Spinal cord (tissue), 10 donors: ENCODE measurements around the gene UNC50. TPM values are rescaled to one million over a fixed set of nuclear protein-coding genes. Genes with fewer than 3 reads are reported as not detected.
A peak's percentile ranks its signal among the peaks of the same experiment; 100 is the strongest.

ENCODE experiments used
- DNase-seq, 6 donors: peaks; one replicate each; pipeline versions ENCODE4 v3.0.0 to v3.0.0-alpha.2; 2013 to 2015; ENCODE audit warnings: low spot score in 6 of 6, low read depth in 4 of 6
- H3K27ac ChIP-seq: one replicate; pipeline ENCODE4 v1.5.1; 2013; ENCODE audit warnings: low read depth, low read length, control low read depth
- H3K27me3 ChIP-seq: one replicate; pipeline ENCODE4 v1.6.1; 2013; ENCODE audit warnings: low read length; ENCODE audit not compliant: control insufficient read depth, insufficient read depth
- H3K36me3 ChIP-seq: one replicate; pipeline ENCODE4 v1.6.1; 2013; ENCODE audit warnings: low read length; ENCODE audit not compliant: control insufficient read depth, insufficient read depth
- H3K4me1 ChIP-seq: one replicate; pipeline ENCODE4 v1.6.1; 2013; ENCODE audit warnings: low read length; ENCODE audit not compliant: control insufficient read depth, insufficient read depth
- H3K4me3 ChIP-seq: one replicate; pipeline ENCODE4 v1.5.1; 2013; ENCODE audit warnings: low read depth, low read length, control low read depth
- H3K9me3 ChIP-seq: one replicate; pipeline ENCODE4 v1.6.1; 2013; ENCODE audit warnings: low read length; ENCODE audit not compliant: control insufficient read depth, insufficient read depth
- WGBS: methylation state at CpG from one replicate; pipeline ENCODE4 v1.1.5; 2013; ENCODE audit warnings: missing lambda C conversion rate; ENCODE audit not compliant: insufficient coverage; 5-methylcytosine and 5-hydroxymethylcytosine counted together
- polyA plus RNA-seq, 2 donors: library from polyadenylated mRNA; unstranded; fragments of 120-200 nt; gene quantifications; one replicate each; pipeline ENCODE4 v1.2.1, GENCODE V29; 2013; ENCODE audit not compliant: insufficient read length in 2 of 2
- total RNA-seq, 2 donors: library from RNA; depleted of rRNA in 1 of 2; stranded (reverse); fragments of 120-200 nt in 1 of 2; fragments of >200 nt in 1 of 2; gene quantifications; one replicate each; pipeline versions ENCODE4 v1.2.3 to v1.2.4, GENCODE V29; 2013 to 2014
- donor health status: healthy.

The UNC50 gene
- total and polyA plus RNA-seq, 4 donors: 60.7 to 66.7 (median 65.4) TPM

- no peak for DNase-seq
- H3K27ac ChIP-seq: no peak overlapping the region
- H3K4me3 ChIP-seq: no peak overlapping the region
- 71% methylated on average over 1 of the region's 2 CpGs for WGBS
- H3K27me3 ChIP-seq: no peaks in the 10 kb centered on the region
- peaks cover 15% of the 10 kb centered on the region for H3K36me3 ChIP-seq
- H3K4me1 ChIP-seq: peaks cover 15% of the 10 kb centered on the region
- H3K9me3 ChIP-seq: no peaks in the 10 kb centered on the region
Measured at GRCh38 chr2:98604547-98604946, 3.8 kb upstream of the UNC50 start.

DNA sequence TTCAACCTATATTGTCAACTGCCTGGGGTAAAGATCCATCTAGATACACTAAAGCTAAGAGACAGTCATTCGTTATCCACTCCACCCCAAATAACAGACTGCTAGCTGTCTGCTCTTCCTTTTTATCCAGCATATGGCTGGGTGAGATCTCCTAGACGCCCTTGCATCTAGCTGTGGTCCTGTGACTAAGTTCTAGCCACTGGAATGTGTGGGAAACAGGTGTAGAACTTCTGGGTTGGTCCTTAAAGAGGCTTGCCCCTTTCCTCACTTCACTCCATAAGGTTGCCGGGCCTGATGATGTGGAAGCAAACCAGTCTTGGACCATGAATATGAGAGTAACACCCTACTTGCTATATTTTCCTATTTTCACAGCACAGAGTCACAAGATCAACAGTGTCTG lies 3.3 kb upstream of the UNC50 start:
- Histone ChIP-seq H3K4me1 (peaks cover 18% of the 10 kb centered on the region), H3K36me3 (peaks cover 10% of the 10 kb centered on the region), H3K27ac (no peak overlapping the region), H3K9me3 (no peaks in the 10 kb centered on the region), H3K4me3 (no peak overlapping the region), H3K27me3 (no peaks in the 10 kb centered on the region)
- no CpG with 5 or more reads among the region's 3 CpGs for WGBS
- no peak for DNase-seq

GRCh38 chr2:98606431-98606830 lies 2.0 kb upstream of the UNC50 start:
- Histone ChIP-seq H3K36me3 (peaks cover 12% of the 10 kb centered on the region), H3K4me1 (peaks cover 23% of the 10 kb centered on the region), H3K27ac (no peak overlapping the region), H3K4me3 (no peak overlapping the region), H3K9me3 (no peaks in the 10 kb centered on the region), H3K27me3 (no peaks in the 10 kb centered on the region)
- WGBS: 84% methylated on average over 7 of the region's 7 CpGs
- DNase-seq: no peak

GRCh38 chr2:98607104-98607503 lies 1.3 kb upstream of the UNC50 start:
- 100% methylated on average over 1 of the region's 6 CpGs for WGBS
- Histone ChIP-seq H3K27me3 (no peaks in the 10 kb centered on the region), H3K4me1 (peaks cover 23% of the 10 kb centered on the region), H3K36me3 (peaks cover 10% of the 10 kb centered on the region), H3K9me3 (no peaks in the 10 kb centered on the region), H3K27ac (no peak overlapping the region), H3K4me3 (peak overlapping the region; percentile 86)
- DNase-seq: no peak

DNA sequence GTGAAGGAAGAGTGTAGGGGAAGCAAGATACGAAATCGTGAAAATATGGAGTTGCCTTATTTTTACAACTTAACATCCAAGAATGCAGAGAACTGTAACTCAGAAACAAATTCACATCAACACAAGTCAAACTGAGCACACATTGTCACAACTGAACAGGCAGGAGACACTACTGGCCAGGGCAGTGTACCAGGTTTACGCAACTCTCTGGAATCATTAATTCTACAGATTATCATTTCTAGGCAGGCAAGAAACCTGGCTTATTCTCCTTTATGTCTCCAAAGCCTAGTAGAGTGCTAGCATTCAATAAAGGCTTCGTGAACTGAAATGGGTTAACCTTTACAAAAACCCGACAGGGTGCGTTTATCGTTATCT lies 661 bp upstream of the UNC50 start:
- no peak for DNase-seq
- H3K27ac ChIP-seq: peak overlapping the region; percentile 77
- no peaks in the 10 kb centered on the region for H3K27me3 ChIP-seq
- WGBS: 4% methylated on average over 5 of the region's 7 CpGs
- H3K4me3 ChIP-seq: peak overlapping the region; percentile 86
- H3K9me3 ChIP-seq: no peaks in the 10 kb centered on the region
- H3K36me3 ChIP-seq: peaks cover 12% of the 10 kb centered on the region
- peaks cover 23% of the 10 kb centered on the region for H3K4me1 ChIP-seq

DNA sequence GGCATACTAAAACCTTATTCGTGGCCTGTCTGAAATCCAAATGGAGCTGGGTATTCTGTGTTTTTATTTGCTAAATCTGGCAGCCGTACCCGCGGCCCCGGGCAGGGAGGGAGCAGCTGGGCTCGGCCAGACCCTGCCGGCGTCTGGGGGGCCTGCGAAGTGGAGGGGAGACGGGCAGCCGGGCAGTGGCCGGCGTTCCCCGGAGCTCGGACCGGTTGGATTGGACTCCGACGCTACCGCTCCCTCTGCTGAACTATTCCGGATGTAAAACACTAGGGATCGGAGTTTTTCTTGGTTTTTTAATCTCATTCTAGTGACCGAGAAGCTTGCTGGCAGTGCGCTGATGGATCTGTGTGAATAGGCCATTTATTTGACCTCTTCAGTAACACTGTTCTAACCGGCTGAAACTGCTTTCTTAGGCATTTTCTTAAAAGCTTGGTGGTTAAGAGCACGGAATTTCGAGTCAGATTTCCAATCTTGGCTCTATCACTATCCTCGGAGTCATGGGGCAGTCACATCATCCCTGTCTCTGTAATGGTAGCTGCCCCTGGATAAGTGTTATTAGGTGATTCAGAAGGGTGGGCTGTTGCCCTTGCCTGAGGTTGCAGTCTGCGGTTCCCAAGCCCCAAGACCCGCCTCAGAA lies 694 bp downstream of the UNC50 start:
- no peaks in the 10 kb centered on the region for H3K9me3 ChIP-seq
- WGBS: 2% methylated on average over 27 of the region's 29 CpGs
- peak in 1 of 6 donors; percentile 22 for DNase-seq
- peak overlapping the region; percentile 94 for H3K27ac ChIP-seq
- peaks cover 23% of the 10 kb centered on the region for H3K4me1 ChIP-seq
- H3K27me3 ChIP-seq: no peaks in the 10 kb centered on the region
- H3K4me3 ChIP-seq: peak overlapping the region; percentile 86
- H3K36me3 ChIP-seq: peaks cover 9% of the 10 kb centered on the region

DNA sequence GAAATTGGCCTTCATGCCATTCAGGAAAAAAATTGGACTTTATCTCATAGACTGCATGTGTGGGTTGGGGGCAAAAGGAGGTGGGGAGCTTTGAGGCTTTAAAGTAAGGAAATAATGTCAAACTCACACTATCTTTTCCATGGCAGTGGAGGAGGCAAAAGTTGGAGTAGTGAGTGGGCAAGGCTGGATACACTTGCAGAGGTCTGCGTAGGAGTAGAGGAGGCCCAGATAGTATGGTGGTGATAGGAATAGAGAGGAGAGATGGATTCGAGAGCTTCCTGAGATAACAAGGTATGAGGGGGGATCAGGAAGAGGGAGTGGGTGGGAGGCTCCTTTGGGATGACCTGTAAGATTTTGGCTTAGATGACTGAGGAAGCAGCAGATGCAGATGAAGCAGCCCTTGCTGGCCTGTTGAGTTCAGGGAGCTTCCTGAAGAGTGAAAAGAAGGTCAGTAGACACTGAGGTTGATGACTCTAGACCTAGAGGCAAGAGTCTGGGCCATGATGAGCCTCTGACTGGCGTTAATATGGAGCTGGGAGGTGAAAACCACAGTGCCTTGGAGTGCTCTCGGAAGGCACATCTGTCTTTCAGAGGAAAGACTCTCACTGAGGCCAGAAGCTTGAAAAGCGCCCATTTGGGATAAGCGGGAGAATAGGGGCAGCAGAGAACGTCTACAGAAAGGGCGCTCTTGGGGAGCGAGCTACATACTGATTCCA lies 5.8 kb downstream of the UNC50 start:
- Histone ChIP-seq H3K27me3 (no peaks in the 10 kb centered on the region), H3K27ac (no peak overlapping the region), H3K9me3 (no peaks in the 10 kb centered on the region), H3K36me3 (peaks cover 21% of the 10 kb centered on the region), H3K4me1 (peaks cover 11% of the 10 kb centered on the region), H3K4me3 (no peak overlapping the region)
- DNase-seq: no peak
- 95% methylated on average over 8 of the region's 9 CpGs for WGBS

DNA sequence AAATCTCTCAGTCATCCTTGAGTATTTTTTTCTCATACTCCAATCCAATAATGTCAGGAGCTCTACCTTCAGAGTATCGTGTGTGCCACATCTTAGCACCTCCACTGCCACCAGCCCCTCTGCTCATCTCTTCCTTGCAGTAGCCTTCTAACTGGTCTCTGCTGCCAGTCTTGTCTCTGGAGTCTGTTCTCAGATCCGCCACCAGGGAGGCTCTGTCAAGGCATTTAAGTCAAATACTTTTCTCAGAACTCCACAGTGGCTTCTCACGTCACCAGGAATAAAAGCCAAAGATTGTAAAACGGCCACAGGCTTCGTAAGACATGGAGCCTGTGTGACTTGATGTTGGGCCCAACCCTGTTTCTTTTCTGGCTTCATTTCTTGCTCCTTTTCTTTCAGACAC lies 7.1 kb downstream of the UNC50 start:
- Histone ChIP-seq H3K36me3 (peaks cover 19% of the 10 kb centered on the region), H3K27ac (no peak overlapping the region), H3K9me3 (no peaks in the 10 kb centered on the region), H3K4me1 (peaks cover under 1% of the 10 kb centered on the region), H3K27me3 (no peaks in the 10 kb centered on the region), H3K4me3 (no peak overlapping the region)
- WGBS: 71% methylated on average over 5 of the region's 5 CpGs
- DNase-seq: no peak

GRCh38 chr2:98617149-98617548 lies 8.8 kb downstream of the UNC50 start:
- no peak for DNase-seq
- Histone ChIP-seq H3K27ac (no peak overlapping the region), H3K4me1 (no peaks in the 10 kb centered on the region), H3K27me3 (no peaks in the 10 kb centered on the region), H3K9me3 (no peaks in the 10 kb centered on the region), H3K4me3 (no peak overlapping the region), H3K36me3 (peaks cover 18% of the 10 kb centered on the region)
- no CpG with 5 or more reads among the region's 5 CpGs for WGBS

DNA sequence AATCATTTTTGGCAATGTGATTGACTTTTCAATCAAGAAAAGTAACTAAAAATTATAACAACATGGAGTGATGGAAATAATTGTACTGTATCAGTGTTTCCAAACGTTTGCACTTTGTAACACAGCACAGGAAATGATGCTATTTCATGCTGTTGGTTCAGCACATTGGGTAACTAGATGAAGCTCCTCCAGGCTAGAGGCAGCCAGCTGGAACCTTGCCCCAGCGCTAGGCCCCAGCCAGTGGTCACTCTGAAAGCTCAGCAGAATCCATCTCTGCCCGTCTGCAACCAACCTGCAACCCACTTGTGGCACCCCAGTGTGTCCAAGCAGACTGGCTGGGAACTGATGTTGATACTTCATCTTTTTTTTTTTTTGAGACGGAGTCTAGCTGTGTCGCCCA lies 15.3 kb downstream of the UNC50 start:
- Histone ChIP-seq H3K36me3 (no peaks in the 10 kb centered on the region), H3K27ac (no peak overlapping the region), H3K4me3 (no peak overlapping the region), H3K4me1 (no peaks in the 10 kb centered on the region), H3K27me3 (no peaks in the 10 kb centered on the region), H3K9me3 (no peaks in the 10 kb centered on the region)
- 73% methylated on average over 3 of the region's 5 CpGs for WGBS
- no peak for DNase-seq
